GM23248 (cell line): ENCODE data around the gene DDX39B. TPM values are rescaled to one million over a fixed set of nuclear protein-coding genes. Genes with fewer than 3 reads are reported as not detected.

ENCODE experiments used
- DNase-seq: peaks from one replicate; pipeline ENCODE4 v3.0.0-alpha.2; 2015
- H2AFZ ChIP-seq: fragments of 200-600 bp; sonication (generic); 2 replicates; pipeline ENCODE4 v1.6.1; 2016; ENCODE audit warnings: antibody characterized with exemption
- H3F3A ChIP-seq: fragments of 200-600 bp; sonication (generic); 2 replicates; pipeline ENCODE4 v1.6.1; 2016; ENCODE audit warnings: mild to moderate bottlenecking, antibody characterized with exemption, mixed run types; ENCODE audit not compliant: insufficient read depth
- H3K27ac ChIP-seq: fragments of 200-600 bp; sonication (generic); 2 replicates; pipeline ENCODE4 v1.5.1; 2016; ENCODE audit warnings: mild to moderate bottlenecking
- H3K27me3 ChIP-seq: fragments of 200-600 bp; sonication (generic); replicated peaks from 2 replicates; pipeline ENCODE4 v1.6.1; 2016; ENCODE audit warnings: mild to moderate bottlenecking; ENCODE audit not compliant: insufficient read depth
- H3K36me3 ChIP-seq: fragments of 200-600 bp; sonication (generic); 2 replicates; pipeline ENCODE4 v1.6.1; 2016; ENCODE audit warnings: low read depth, mild to moderate bottlenecking
- H3K4me1 ChIP-seq: fragments of 200-600 bp; sonication (generic); 2 replicates; pipeline ENCODE4 v1.6.1; 2016; ENCODE audit warnings: mild to moderate bottlenecking; ENCODE audit not compliant: insufficient read depth
- H3K4me2 ChIP-seq: fragments of 200-600 bp; sonication (generic); one replicate; pipeline ENCODE4 v1.6.1; 2016; ENCODE audit warnings: mild to moderate bottlenecking; ENCODE audit not compliant: unreplicated experiment
- H3K4me3 ChIP-seq: fragments of 200-600 bp; sonication (generic); 2 replicates; pipeline ENCODE4 v1.5.1; 2016; ENCODE audit warnings: mild to moderate bottlenecking
- H3K79me2 ChIP-seq: fragments of 200-600 bp; sonication (generic); 2 replicates; pipeline ENCODE4 v1.6.1; 2016; ENCODE audit warnings: mild to moderate bottlenecking; ENCODE audit not compliant: insufficient read depth
- H3K9ac ChIP-seq: fragments of 200-600 bp; sonication (generic); 2 replicates; pipeline ENCODE4 v1.6.1; 2016; ENCODE audit warnings: mild to moderate bottlenecking
- H3K9me2 ChIP-seq: fragments of 200-600 bp; sonication (generic); 2 replicates; pipeline ENCODE4 v1.6.1; 2016; ENCODE audit warnings: mixed run types, mild to moderate bottlenecking, moderate library complexity; ENCODE audit not compliant: insufficient read depth
- H3K9me3 ChIP-seq: fragments of 200-600 bp; sonication (generic); one replicate; pipeline ENCODE4 v1.6.1; 2017; ENCODE audit warnings: low read depth
- H4K20me1 ChIP-seq: fragments of 200-600 bp; sonication (generic); 2 replicates; pipeline ENCODE4 v1.6.0; 2016; ENCODE audit not compliant: insufficient read depth
- EZH2 ChIP-seq: fragments of 200-600 bp; sonication (generic); IDR thresholded peaks from 2 replicates; pipeline ENCODE4 v1.6.1; 2018; ENCODE audit warnings: antibody characterized with exemption, mild to moderate bottlenecking; ENCODE audit not compliant: insufficient read depth, poor library complexity, severe bottlenecking
- EZH2phosphoT487 ChIP-seq: fragments of 200-600 bp; sonication (generic); IDR thresholded peaks from 2 replicates; pipeline ENCODE4 v1.6.1; 2018; ENCODE audit warnings: antibody characterized with exemption, moderate library complexity, mild to moderate bottlenecking, low read depth; ENCODE audit not compliant: insufficient read depth
- WGBS, 2 experiments: methylation state at CpG; one replicate each; pipeline ENCODE4 v1.1.6; 2015 to 2017; ENCODE audit warnings: low lambda C conversion rate in 2 of 2, low coverage in 1 of 2; ENCODE audit errors: missing lambda C conversion rate in 2 of 2; 5-methylcytosine and 5-hydroxymethylcytosine counted together
- in situ Hi-C: fragments of 300-500 bp; cut with MboI; formaldehyde crosslinking; loops from 2 replicates; pipeline ENCODE4 v1.15.0; 2020
- polyA plus RNA-seq: library from polyadenylated mRNA; unstranded; fragments of >200 nt; fragmentation: Nextera tagmentation; extraction: Ambion mirVana; gene quantifications from 2 replicates; pipeline ENCODE4 v1.2.1, GENCODE V29; 2016
- total RNA-seq: library from RNA; depleted of rRNA; stranded (reverse); fragments of >200 nt; shearing (Covaris generic); gene quantifications from 2 replicates; pipeline ENCODE4 v1.2.3, GENCODE V29; 2014

DDX39B gene
- total and polyA plus RNA-seq, 2 experiments from 2014 or later, result 197 to 415 TPM

DNA sequence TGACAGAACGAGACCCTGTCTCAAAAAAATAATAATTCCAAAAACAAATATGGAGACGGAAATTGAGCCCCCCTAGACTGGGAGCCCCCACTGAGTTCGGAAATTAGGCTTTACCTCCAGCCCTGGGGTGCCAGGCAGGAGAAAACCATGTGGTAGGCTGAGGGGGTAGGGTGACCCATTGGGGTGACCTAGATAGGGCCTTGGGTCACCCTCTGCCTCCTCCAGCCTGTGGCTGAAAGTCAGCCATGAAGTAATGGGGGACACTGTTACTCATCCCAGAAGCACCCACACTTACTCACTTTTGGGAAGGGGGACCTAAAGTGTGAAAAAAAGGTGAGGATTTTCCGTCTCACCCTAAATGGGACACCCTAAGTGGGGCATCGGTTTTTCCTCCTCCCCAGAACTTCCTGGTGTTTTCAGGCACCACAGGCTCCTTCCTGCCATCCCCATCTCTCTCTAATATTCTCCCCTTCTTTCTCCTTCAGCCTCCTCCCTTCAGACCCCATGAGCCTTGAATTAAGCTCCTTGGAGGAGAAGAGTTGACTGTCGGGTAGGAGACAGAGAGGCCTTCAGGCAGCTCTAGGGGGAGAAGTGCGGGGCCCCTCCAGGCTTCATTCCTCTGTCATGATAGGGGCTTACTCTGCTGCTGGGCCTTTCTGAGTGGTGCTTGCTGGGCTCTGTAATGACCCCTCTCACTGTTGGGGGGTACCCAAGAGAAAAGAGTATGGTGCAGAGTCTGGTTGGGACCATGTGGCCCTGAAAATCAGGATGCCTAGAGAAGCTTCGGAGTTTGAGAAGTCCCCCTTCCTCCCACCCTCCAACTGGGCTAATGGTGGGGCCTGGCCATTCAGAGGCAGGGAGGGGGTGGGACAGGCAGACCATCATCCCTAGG is 38.0 kb upstream of the DDX39B start:
- H3K9ac ChIP-seq, result no peak overlapping the region
- H3K27me3 ChIP-seq, result no peaks in the 10 kb centered on the region
- H3K4me3 ChIP-seq, result no peak overlapping the region
- H3F3A ChIP-seq, result no peaks in the 10 kb centered on the region
- no peak overlapping the region for H3K27ac ChIP-seq
- peaks cover 4% of the 10 kb centered on the region; the same call in 1 of the 2 replicates for H3K4me1 ChIP-seq
- in situ Hi-C loops, result no loop called here
- H3K79me2 ChIP-seq, result no peaks in the 10 kb centered on the region
- no peak overlapping the region for H3K4me2 ChIP-seq
- H3K36me3 ChIP-seq, result no peaks in the 10 kb centered on the region
- TF ChIP-seq EZH2 (no peak), EZH2phosphoT487 (no peak)
- H2AFZ ChIP-seq, result peak overlapping the region; percentile 98
- H4K20me1 ChIP-seq, result no peaks in the 10 kb centered on the region
- DNase-seq, result no peak
- H3K9me2 ChIP-seq, result no peaks in the 10 kb centered on the region
- WGBS, 2 experiments, result 80% methylated on average over 8 of the region's 8 CpGs
- no peaks in the 10 kb centered on the region for H3K9me3 ChIP-seq

DNA sequence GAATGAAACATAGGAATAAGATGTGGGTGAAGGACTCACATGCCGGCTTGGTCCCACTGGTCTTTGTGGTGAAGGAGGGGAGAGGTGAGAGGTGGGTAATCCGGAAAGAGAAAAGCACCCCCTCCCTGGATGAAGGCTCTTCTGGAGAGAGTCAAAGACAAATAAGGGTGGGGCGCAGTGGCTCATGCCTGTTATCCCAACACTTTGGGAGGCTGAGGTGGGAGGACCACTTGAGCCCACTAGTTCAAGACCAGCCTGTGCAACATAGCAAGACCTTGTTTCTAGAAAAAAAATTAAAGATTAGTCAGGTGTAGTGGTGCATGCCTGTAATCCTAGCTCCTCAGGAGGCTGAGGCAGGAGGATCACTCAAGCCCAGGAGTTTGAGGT is 37.3 kb upstream of the DDX39B start:
- TF ChIP-seq EZH2phosphoT487 (no peak), EZH2 (no peak)
- WGBS, 2 experiments, result 93 to 96% methylated on average over 3 of the region's 3 CpGs
- H3K9ac ChIP-seq, result no peak overlapping the region
- no peaks in the 10 kb centered on the region for H3K9me2 ChIP-seq
- H3K27me3 ChIP-seq, result no peaks in the 10 kb centered on the region
- no peaks in the 10 kb centered on the region for H3F3A ChIP-seq
- no peaks in the 10 kb centered on the region for H3K79me2 ChIP-seq
- no peaks in the 10 kb centered on the region for H3K9me3 ChIP-seq
- peaks cover 4% of the 10 kb centered on the region; the same call in 1 of the 2 replicates for H3K4me1 ChIP-seq
- H3K36me3 ChIP-seq, result no peaks in the 10 kb centered on the region
- no peak overlapping the region for H3K4me2 ChIP-seq
- DNase-seq, result no peak
- H4K20me1 ChIP-seq, result no peaks in the 10 kb centered on the region
- H2AFZ ChIP-seq, result no peak overlapping the region
- H3K4me3 ChIP-seq, result no peak overlapping the region
- in situ Hi-C loops, result no loop called here
- H3K27ac ChIP-seq, result no peak overlapping the region

DNA sequence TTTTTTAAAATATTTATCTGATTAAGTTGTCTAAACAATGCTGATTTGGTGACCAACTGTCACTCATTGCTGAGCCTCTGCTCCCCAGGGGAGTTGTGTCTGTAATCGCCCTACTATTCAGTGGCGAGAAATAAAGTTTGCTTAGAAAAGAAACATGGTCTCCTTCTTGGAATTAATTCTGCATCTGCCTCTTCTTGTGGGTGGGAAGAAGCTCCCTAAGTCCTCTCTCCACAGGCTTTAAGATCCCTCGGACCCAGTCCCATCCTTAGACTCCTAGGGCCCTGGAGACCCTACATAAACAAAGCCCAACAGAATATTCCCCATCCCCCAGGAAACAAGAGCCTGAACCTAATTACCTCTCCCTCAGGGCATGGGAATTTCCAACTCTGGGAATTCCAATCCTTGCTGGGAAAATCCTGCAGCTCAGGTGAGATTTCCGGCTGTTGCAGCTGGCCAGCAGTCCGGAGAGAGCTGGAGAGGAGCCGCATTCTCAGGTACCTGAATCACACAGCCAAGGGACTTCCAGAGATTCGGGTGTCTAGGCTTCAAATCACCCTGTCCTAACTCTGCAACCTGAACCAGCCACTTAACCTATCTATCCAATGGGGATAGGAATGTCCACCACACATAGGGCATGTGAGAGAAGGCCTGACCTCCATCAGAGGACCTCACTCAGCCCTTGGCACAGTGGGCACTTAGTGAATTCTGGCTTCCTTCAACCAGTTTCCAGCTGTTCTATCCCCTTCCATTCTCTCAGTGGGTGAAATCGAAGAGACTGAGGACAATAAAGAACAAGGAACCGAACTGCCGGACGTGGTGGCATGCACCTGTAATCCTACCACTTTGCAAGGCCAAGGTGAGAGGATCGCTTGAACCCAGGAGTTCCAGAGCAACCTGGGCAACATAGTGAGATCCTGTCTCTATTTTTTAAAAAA is 36.6 kb upstream of the DDX39B start:
- WGBS, 2 experiments, result 85% methylated on average over 12 of the region's 12 CpGs
- H2AFZ ChIP-seq, result no peak overlapping the region
- no peaks in the 10 kb centered on the region for H3K79me2 ChIP-seq
- H4K20me1 ChIP-seq, result no peaks in the 10 kb centered on the region
- in situ Hi-C loops, result no loop called here
- no peak for TF ChIP-seq EZH2phosphoT487
- TF ChIP-seq EZH2, result no peak
- H3K27me3 ChIP-seq, result no peaks in the 10 kb centered on the region
- H3K4me1 ChIP-seq, result peaks cover 4% of the 10 kb centered on the region; the same call in 1 of the 2 replicates
- H3K36me3 ChIP-seq, result no peaks in the 10 kb centered on the region
- no peak overlapping the region for H3K4me2 ChIP-seq
- no peaks in the 10 kb centered on the region for H3F3A ChIP-seq
- no peak for DNase-seq
- no peaks in the 10 kb centered on the region for H3K9me3 ChIP-seq
- no peak overlapping the region for H3K9ac ChIP-seq
- no peaks in the 10 kb centered on the region for H3K9me2 ChIP-seq
- H3K4me3 ChIP-seq, result no peak overlapping the region
- H3K27ac ChIP-seq, result no peak overlapping the region

- H2AFZ ChIP-seq, result no peak overlapping the region
- no peaks in the 10 kb centered on the region for H3K27me3 ChIP-seq
- no peak overlapping the region for H3K4me3 ChIP-seq
- no peaks in the 10 kb centered on the region for H3K9me2 ChIP-seq
- H4K20me1 ChIP-seq, result no peaks in the 10 kb centered on the region
- H3K9ac ChIP-seq, result no peak overlapping the region
- 78 to 90% methylated on average over 3 of the region's 3 CpGs for WGBS, 2 experiments
- no peak for TF ChIP-seq EZH2phosphoT487
- TF ChIP-seq EZH2, result no peak
- no peaks in the 10 kb centered on the region for H3K9me3 ChIP-seq
- H3K4me1 ChIP-seq, result peaks cover 4% of the 10 kb centered on the region; the same call in 1 of the 2 replicates
- no peak overlapping the region for H3K27ac ChIP-seq
- in situ Hi-C loops, result no loop called here
- no peaks in the 10 kb centered on the region for H3K36me3 ChIP-seq
- no peak overlapping the region for H3K4me2 ChIP-seq
- no peaks in the 10 kb centered on the region for H3F3A ChIP-seq
- no peaks in the 10 kb centered on the region for H3K79me2 ChIP-seq
- DNase-seq, result no peak
These were observed 35.8 kb upstream of the DDX39B start for GRCh38 chr6:31577579-31577966.
